ENCODE measurements around the gene PCDHA3.
"Not testable (repeated sequence)": the region's sequence is repeated elsewhere in the genome, so short reads cannot be mapped to it uniquely, and the experiment has no call there.

- not testable (repeated sequence) for TF ChIP-seq EZH2 (IDR thresholded peaks at IDR 0.05); POLR2AphosphoS5 (IDR thresholded peaks at IDR 0.05; ENCODE audit: borderline replicate concordance, low read depth, low read length)
Measured at GRCh38 chr5:140796072-140796717, 4.7 kb upstream of the PCDHA3 start.

All from SK-N-MC (cell line).